GM18517 (cell line): ENCODE results near the gene MAU2.
A peak's percentile ranks its signal among the peaks of the same experiment; 100 is the strongest.
"Not testable (repeated sequence)": the region's sequence is repeated elsewhere in the genome, so short reads cannot be mapped to it uniquely, and the experiment has no call there.

Source experiments
- ATAC-seq: cut with Tn5 transposase; IDR thresholded peaks from one replicate; pipeline ENCODE4 v1.9.1; 2021; ENCODE audit warnings: mild to moderate bottlenecking, moderate library complexity; ENCODE audit not compliant: unreplicated experiment

Gene MAU2

DNA sequence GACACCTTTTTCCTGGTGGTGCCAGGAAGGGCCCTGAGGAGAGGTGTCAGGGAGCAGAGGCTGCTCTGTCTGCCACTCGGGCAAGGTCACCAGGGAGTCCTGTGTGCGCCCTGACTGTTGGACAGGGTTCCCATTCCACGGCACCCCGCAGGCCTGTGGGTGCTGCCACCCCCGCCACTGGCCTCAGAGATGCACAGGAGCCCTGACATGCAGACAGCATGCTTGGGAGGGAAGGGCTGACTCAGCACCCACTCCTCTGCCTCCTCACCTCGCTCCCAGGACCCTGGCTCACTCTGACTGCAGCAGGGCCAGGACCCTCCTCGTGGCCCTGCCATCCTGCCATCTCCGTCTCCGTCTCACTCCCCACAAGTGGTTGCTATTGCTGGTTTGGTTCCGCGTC is 25.3 kb downstream of the MAU2 start:
- no peak for ATAC-seq

DNA sequence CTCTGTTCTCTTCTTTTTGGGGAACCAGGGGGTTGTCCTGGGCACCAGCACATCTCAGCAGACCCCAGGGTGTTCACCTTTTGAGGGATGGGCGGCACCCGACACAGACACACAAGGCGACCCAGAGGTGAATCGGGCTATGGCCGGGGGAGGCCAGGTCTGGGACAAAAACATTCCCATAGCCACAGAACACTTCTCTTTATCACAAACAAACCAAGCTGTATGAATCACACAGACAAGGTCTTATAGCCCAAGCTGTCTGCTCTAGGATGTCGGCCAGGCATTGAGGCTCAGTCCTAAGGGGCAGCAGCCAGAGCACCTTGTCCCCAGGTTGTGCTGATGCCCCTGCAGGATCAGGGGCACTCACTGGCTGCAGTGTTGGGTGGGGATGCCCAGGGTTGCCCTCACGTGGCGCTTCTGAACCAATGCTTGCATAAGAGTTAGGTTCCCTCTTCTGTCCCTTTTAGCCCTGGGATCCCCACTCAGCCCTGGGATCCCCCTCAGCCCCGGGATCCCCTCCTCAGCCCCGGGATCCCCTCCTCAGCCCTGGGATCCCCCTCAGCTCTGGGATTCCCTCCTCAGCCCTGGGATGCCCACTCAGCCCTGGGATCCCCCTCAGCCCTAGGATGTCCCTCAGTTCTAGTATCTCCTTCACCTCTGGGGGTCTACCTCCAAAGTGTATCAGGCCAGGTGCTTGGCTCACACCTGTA is 26.9 kb downstream of the MAU2 start:
- ATAC-seq = no peak

DNA sequence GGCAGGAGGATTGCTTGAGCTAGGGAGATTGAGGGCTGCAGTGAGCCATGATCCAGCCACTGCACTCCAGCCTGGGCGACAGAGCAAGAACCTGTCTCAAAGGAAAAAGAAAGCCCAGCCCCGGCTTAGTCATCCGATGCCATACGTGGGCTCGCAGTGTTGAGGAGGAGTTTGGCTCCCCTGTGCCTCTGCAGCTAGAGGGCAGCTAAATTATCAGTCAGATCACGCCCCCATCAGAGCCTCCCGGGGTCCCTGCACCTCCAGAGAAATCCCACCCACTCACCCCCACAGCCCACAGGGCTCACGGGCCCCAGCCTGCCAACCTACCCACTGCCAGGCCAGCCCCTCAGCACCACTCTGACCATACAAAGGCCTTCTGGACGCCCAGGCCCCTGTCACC is 27.6 kb downstream of the MAU2 start:
- no peak for ATAC-seq

DNA sequence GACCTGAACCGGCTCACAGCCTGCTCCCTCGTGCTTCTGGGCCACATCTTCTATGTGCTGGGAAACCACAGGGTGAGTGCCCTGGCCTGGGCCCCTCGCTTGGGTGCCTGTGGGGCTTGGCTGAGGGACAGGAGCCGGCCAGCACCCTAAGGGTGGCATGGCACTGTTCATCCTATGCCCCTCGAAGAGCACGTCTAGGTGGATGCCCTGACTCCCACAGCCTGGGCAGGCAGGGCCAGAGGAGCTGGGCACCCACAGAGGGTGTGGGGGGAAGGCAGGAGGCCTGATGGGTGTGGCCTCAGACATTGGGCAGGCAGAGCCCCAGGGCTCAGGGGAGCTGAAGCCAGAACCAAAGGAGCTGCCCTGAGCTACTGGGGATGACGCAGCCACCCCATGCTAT is 28.7 kb downstream of the MAU2 start:
- no peak for ATAC-seq

DNA sequence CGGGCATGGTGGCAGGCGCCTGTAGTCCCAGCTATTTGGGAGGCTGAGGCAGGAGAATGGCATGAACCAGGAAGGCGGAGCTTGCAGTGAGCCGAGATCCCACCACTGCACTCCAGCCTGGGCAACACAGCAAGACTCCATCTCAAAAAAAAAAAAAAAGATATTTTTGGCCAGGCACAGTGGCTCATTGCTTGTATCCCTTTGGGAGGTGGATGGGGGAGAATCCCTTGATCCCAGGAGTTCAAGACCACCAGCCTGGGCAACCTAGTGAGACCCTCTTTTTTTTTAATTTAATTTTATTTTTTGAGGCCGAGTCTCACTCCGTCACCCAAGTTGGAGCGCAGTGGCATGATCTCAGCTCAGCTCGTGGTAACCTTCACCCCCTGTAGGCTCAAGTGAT is 30.1 kb downstream of the MAU2 start:
- ATAC-seq = not testable (repeated sequence)

DNA sequence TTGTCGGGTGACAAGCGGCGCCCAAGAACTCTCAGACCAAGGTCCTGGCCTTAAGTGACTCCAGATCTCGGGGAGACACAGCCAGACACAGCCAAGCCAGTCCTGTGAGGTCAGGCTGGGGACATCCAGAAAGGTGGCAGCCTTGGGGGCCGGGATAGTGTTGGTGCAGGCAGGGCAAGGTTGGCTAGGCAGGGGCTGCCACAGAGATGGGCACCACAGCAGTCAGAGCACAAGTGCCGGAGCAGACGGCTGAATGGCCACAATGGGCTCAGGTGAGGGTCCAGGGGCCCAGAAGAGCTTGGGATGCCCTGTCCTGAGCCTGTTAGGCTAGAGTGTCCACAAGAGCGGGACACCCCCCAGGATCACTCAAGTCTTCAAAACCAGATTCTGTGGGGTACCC is 32.2 kb downstream of the MAU2 start:
- ATAC-seq = no peak

DNA sequence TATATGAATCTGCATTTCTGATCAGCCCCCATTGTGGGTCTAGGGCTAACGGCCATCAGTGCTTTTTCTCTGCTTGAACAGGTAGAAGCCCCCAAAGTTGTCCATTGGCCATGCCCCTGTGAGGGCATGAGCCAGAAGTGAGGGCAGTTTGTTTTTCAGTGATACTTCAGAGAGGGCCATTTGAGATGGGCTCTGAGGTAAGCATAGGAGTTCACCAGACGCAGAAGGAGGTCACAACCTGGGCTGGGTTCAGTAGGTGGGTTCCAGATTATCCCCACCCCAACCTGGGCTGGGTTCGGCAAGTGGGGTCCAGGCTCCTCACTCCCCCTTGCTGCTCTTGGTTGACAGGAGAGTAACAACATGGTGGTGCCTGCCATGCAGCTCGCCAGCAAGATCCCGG is 33.4 kb downstream of the MAU2 start:
- ATAC-seq = no peak

DNA sequence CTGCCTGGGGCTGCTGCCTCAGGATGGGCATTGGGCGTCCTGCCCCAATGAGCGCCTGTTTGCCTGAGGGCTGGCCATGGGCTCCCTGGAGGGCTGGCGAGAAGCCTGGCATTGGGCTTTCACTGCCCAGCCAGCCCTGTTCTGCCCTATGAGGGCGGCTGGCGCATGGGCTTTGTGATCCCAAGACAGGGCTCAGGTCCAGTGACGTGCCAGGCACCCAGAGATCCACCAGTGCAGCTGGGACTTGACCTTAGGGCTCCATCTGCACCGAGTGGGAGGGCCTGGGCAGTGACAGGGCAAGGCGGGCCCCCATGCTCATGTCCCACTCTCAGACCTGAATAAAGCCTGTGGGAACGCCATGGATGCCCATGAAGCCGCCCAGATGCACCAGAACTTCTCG is 34.3 kb downstream of the MAU2 start:
- ATAC-seq = no peak

DNA sequence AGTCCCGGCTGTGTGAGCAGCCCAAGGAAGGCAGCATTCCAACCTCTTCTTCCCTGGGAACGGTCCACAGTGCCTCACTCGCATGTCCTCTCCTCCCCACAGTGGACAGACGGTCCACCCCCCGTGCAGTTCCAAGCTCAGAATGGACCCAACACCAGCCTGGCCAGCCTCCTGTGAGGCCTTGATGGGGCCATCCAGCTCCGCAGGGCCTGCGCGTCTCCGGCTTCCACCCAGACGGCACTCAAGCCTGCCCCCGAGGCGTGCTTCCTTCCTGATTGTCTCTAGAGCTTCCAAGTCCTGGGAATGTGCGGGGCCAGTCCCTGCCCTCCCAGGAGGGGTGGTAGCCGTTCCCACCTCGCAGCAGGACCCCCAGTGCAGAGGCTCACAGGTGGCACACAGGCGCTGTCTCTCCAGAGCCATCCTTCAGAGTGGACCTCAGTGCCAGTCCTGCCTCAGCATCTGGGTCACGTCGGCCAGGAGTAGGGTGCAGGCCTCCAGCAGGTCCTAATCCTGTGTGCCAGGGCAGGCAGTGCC is 35.0 kb downstream of the MAU2 start:
- ATAC-seq = no peak

DNA sequence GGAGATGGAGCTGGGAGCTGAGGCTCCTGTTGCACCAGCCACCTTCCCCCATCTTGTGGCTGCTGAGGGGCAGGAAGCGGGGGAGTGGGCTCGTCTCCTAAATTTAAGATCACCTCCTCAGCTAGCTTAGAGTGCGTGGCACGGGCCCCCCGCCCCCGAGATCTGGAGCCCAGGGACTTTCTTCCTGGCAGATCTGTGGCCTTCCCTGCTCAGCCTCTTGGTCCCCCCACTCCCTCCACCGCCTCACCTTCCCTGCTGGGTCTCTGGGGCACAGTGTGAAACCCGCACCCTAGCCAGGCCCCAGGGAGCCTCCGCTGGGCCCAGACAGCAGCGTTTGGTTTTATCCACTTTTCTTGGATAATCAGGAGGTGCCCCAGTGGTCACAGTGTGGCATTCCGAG is 35.9 kb downstream of the MAU2 start:
- no peak for ATAC-seq

DNA sequence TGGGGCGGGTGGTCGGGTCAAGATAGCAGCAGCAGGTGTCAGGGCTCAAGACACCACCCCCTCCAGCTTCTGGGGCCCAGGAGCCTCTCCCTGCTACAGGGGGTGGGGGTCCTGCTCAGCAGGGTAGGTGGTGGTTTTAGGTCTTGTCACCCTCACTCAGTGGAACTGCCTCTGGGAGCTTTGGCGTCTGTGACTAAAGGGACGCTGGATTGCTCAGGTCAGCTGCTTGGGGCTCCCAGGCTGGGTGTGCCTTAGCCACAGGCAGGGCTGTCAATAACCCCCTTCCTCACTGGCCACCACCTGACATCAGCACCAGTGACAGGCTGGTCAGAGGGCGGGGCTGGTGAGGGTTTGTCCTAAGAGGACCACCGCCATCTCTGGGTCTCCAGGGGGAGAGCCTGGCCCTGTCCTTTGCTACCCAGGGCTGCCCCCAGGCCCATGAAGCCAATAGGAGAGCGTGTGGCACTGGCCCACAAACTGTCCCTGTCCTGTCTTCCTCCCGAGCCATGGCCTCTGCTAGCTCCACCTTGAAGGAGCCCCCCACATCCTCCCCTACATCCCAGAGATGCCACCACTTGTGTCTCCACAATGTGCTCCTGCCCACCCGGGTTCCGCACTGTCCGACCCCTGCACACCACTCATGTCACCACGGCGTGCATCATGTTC is 36.4 kb downstream of the MAU2 start:
- ATAC-seq = no peak

DNA sequence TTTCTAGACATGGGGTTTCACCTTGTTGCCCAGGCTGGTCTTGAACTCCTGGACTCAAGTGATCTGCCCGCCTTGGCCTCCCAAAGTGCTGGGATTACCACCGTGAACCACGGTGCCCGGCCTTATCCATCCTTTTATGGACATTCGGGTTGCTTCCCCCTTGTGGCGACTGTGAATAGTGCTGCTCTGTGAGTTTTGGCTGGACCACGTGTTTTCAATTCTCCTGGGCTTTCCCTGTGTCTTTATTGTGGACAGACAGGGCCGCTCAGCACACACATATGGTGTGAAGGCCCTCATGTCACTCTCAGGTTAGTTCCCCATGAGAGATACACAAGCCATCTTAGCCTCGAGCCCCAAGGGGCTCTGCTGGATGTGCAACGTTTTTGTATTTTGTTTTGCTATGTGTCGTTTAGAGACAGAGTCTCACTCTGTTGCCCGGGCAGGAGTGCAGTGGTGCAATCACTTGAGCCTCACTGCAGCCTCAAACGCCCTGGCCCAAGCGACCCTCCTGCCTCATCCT is 40.5 kb downstream of the MAU2 start:
- ATAC-seq = peak; percentile 60

DNA sequence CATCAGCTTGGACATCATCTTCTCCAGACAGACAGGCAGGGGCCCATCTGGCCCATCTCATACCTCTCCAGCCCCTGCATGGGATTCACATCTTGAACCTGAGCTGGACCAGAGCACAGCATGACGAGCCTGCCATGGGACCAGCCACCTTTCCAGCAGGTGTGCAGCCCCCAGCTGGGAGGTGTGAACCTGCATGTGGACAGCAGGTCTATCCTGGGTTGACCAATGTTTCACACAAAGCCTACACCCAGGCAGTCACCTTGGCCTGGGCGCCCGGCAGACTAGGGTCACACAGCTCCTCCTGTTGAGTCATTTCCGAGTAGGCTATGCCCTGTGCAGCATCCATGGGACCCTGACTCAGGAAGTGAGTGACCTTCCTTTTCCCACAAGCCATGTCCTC is 41.4 kb downstream of the MAU2 start:
- ATAC-seq = no peak

DNA sequence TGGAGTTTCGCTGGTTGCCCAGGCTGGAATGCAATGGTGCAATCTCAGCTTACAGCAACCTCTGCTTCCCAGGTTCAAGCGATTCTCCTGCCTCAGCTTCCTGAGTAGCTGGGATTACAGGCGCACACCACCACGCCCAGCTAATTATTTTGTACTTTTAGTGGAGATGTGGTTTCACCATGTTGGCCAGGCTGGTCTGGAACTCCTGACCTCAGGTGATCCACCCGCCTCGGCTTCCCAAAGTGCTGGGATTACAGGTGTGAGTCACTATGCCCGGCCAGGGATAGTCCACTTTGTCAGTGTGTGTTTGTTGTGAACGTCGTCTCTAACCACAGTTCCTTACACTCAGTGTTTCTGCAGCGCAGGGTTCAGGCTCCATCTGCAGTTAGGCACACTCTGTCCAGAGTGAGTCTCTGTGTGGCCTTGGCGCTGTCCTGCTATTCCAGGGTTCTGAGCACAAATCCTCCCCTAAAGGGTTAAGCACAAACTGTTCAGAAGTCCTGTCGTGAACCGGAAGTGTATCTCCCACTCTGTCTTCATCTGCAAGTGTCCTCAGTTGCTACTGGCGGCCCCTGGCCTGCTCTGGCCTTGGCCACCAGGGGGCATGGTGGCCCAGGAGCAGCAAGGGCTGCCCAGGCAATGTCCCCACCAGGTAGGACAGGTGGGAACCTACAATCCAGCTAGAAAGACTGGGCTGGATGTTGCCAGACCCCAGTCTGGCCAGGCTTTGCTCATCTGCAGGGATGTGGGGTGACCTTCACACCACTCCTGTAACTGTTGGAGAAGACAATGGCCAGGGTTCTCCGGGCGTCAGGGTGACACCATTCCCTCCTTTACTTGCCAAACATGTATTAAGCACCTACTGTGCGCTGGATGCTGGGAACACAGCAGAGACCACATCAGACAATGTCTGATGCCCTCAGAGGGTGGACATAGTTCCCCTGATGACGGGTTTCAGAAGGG is 46.1 kb downstream of the MAU2 start:
- peak; percentile 61 for ATAC-seq

DNA sequence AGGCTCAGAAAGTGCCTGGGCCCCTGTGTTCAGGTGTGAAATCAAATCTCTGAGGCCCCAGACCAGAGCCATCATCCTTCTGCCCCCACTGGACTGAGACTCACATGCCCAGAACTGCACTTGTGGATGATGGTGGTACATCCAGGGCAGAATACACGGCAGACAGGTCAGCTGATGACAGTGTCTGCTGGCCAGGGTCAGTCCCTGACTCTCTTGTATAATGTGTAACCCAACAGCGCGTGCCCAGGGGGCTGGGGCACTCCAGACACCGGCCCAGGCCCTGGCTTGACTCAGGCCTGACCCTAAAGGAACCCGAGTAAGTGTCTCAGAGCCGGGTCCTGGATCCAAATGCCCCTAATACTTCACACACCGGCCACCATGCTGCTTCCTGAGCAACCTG is 47.5 kb downstream of the MAU2 start:
- ATAC-seq = no peak

DNA sequence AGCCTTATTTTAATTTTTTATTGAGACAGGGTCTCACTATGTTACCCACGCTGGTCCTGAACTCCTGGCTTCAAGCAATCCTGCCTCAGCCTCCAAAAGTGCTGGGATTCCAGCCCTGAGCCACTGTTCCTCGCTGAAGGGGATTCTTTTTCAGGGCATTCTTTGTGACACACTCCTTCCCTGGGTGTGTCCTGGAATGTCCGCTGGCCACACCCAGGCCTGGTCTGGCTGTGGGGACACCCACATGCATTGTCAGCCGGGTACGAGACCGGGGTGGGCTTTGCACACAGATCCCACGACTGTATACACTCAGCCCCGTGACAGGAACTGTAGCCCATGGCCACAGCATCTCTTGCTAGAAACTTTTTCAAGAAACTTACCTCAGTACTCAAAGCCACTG is 50.4 kb downstream of the MAU2 start:
- ATAC-seq = no peak

DNA sequence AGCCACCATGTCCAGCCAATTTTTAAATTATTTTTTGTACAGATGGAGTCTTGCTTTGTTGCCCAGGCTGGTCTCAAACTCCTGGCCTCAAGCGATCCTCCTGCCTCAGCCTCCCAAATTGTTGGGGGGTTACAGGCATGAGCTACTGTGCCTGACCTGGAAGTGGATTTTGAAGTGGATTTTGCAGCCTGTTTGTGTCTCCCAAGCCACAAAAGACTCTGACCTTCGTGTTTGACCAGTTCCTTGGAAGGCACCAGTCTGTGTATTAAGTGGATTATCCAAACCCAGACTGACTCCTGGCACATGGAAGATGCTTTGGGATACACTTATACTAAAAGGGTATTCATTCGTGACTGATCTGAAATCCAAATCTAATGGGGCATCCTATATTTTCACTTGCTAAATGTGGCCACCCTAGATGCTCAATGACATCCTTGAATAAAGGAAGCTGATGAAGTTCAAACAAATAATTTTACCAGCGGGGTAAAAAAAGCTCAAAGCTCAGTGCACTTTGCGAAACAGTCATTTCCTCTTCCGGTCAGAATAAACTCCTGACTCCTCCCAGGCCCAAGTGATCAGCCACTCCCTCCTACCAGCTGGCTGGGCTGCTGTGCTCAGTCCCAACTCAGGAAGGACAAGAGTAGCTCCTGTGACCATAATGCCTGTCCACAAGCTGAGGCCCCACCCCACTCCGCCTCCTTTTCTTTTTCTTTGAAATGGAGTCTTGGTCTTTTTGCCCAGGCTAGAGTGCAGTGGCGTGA is 52.2 kb downstream of the MAU2 start:
- ATAC-seq = peak; percentile 75

DNA sequence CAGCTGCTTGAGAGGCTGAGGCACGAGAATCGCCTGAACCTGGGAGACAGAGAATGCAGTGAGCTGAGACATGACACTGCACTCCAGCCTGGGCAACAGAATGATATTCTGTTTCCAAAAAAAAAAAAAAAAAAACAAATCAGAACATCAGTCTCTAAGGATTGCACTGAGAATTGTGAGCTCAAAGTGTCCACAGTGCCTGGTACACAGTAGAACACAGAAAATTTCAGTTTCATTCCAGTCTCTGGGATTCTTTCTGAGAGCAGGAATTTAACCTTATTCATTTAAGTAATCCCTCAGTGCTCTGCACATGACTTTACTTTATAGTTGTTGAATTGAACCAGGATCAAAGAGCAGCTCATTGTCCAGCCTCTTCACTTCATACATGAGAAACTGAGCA is 58.9 kb downstream of the MAU2 start:
- no peak for ATAC-seq

DNA sequence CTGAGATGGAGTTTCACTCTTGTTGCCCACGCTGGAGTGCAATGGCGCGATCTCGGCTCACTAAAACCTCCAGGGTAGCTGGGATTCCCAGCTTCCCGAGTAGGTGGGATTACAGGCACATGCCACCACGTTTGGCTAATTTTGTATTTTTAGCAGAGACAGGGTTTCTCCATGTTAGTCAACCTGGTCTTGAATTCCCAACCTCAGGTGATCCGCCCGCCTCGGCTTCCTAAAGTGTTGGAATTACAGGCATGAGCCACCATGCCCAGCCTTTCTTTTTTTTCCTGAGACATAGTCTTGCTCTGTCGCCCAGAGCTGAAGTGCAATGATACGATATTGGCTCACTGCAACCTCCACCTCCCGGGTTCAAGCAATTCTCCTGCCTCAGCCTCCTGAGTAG is 59.7 kb downstream of the MAU2 start:
- ATAC-seq = not testable (repeated sequence)
